OCI-LY1 (cell line): ENCODE measurements around the gene SLC25A29.

Experiments used
- CTCF ChIP-seq: fragments of 200-600 bp; sonication (generic), shearing (Covaris generic); IDR thresholded peaks from 2 replicates; pipeline ENCODE4 v1.5.1; 2017; ENCODE audit warnings: mild to moderate bottlenecking, antibody characterized with exemption, low read length, moderate library complexity, mixed read lengths
- EZH2 ChIP-seq: fragments of 200-600 bp; sonication (generic), shearing (Covaris generic); IDR thresholded peaks from 2 replicates; pipeline ENCODE4 v1.8.0; 2017; ENCODE audit warnings: borderline replicate concordance, mixed run types, mild to moderate bottlenecking, antibody characterized with exemption, low read length, moderate library complexity, mixed read lengths

GRCh38 chr14:100292776-100293461, 13.3 kb downstream of the SLC25A29 start:
- TF ChIP-seq CTCF: no peak
- TF ChIP-seq EZH2: no peak
